Stimulated activated CD8-positive, alpha-beta memory T cell treated with anti-CD3 and anti-CD28 coated beads, Interleukin-12 subunit alpha, Interleukin-12 subunit beta, amount 100 ng/mL, for 4 hours (primary cell): ENCODE measurements around the gene WIZ.
A peak's percentile ranks its signal among the peaks of the same experiment; 100 is the strongest.
"Not testable (repeated sequence)": the region's sequence is repeated elsewhere in the genome, so short reads cannot be mapped to it uniquely, and the experiment has no call there.

Experiments used
- DNase-seq: peaks from one replicate; pipeline ENCODE4 v3.0.0-alpha.2; 2020; ENCODE audit warnings: low read depth

WIZ gene

GRCh38 chr19:15449620-15450527 is at the start of gene WIZ:
Gene WIZ, minus strand, starts transcription at chr19:15449956. Its CDS starts 1,649 bp downstream, at chr19:15448307.
- DNase-seq: peak; percentile 74

- no peak for DNase-seq
Measured at GRCh38 chr19:15498910-15499309, 49.2 kb upstream of the WIZ start.

GRCh38 chr19:15498156-15498858 is 48.6 kb upstream of the WIZ start:
- no peak for DNase-seq

GRCh38 chr19:15495151-15495550 is 45.4 kb upstream of the WIZ start:
- no peak for DNase-seq

- DNase-seq: no peak
Measured at GRCh38 chr19:15488489-15489226, 38.9 kb upstream of the WIZ start.

GRCh38 chr19:15487038-15487437 is 37.3 kb upstream of the WIZ start:
- DNase-seq: no peak

GRCh38 chr19:15485768-15486167 is 36.0 kb upstream of the WIZ start:
- not testable (repeated sequence) for DNase-seq

- DNase-seq: not testable (repeated sequence)
Measured at GRCh38 chr19:15480996-15481395, 31.2 kb upstream of the WIZ start.

GRCh38 chr19:15479391-15480345 is 29.9 kb upstream of the WIZ start, which contains the start of gene PGLYRP2:
Gene PGLYRP2, minus strand, starts transcription at chr19:15479501. Its CDS starts 130 bp downstream, at chr19:15479371.
- no peak for DNase-seq

- no peak for DNase-seq
Measured at GRCh38 chr19:15476325-15476724, 26.6 kb upstream of the WIZ start.

GRCh38 chr19:15475611-15476010 is 25.9 kb upstream of the WIZ start:
- no peak for DNase-seq

GRCh38 chr19:15475169-15475568 is 25.4 kb upstream of the WIZ start:
- no peak for DNase-seq

GRCh38 chr19:15473821-15474220 is 24.1 kb upstream of the WIZ start:
- not testable (repeated sequence) for DNase-seq

- DNase-seq: no peak
Measured at GRCh38 chr19:15471639-15472101, 21.9 kb upstream of the WIZ start.

GRCh38 chr19:15469513-15470297 is 19.9 kb upstream of the WIZ start:
- DNase-seq: no peak

GRCh38 chr19:15468675-15469512 is 19.1 kb upstream of the WIZ start:
- DNase-seq: no peak

- DNase-seq: no peak
Measured at GRCh38 chr19:15467734-15468214, 18.0 kb upstream of the WIZ start.

- DNase-seq: no peak
Measured at GRCh38 chr19:15466851-15467733, 17.3 kb upstream of the WIZ start.
